ENCODE measurements around the gene PFKFB4. TPM values are rescaled to one million over a fixed set of nuclear protein-coding genes. Genes with fewer than 3 reads are reported as not detected.

The PFKFB4 gene
- total RNA-seq, 1 donor from 2014 or later, result 18.2 TPM

DNA sequence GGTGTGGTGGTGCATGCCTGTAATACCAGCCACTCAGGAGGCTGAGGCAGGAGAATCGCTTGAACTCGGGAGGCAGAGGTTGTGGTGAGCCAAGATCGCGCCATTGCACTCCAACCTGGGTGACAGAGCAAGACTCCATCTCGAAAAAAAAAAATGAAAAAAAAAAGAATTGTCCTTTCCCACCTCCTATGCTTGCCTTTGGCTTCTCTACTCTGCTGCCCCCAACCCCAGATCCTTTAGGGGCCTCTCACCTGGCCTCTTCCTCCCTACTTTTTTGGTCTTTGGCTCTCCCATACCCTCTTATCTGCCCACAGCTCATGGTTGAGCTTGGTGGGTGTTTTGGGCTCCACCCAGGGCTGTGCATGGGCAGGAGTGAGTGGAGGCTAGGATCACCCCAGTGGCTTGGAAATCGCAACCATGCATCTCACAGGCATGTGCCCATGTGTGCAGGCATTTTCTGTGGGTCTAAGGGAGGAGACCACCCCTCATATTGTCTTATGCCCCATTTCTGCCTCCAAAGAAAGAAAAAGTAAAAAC lies 50.6 kb downstream of the PFKFB4 start:
- DNase-seq (ENCODE audit: low read depth), result no peak
- no peaks in the 10 kb centered on the region for H3K36me3 ChIP-seq (ENCODE audit: control insufficient read depth, insufficient read depth, low read length)
- FAIRE-seq, result no peak
- no peaks in the 10 kb centered on the region for H3K27me3 ChIP-seq (ENCODE audit: control insufficient read depth, insufficient read depth, low read length)
- TF ChIP-seq CTCF (IDR thresholded peaks at IDR 0.05; ENCODE audit: insufficient read depth, low read length, severe bottlenecking), result no peak
- no peak overlapping the region for H3K4me3 ChIP-seq (ENCODE audit: low read depth, low read length)

GRCh38 chr3:48505146-48505545 lies 51.5 kb downstream of the PFKFB4 start:
- Histone ChIP-seq H3K36me3 (ENCODE audit: control insufficient read depth, insufficient read depth, low read length) (no peaks in the 10 kb centered on the region), H3K27me3 (ENCODE audit: control insufficient read depth, insufficient read depth, low read length) (no peaks in the 10 kb centered on the region), H3K4me3 (ENCODE audit: low read depth, low read length) (no peak overlapping the region)
- TF ChIP-seq CTCF (IDR thresholded peaks at IDR 0.05; ENCODE audit: insufficient read depth, low read length, severe bottlenecking), result no peak
- DNase-seq (ENCODE audit: low read depth) (no peak), FAIRE-seq (no peak)

DNA sequence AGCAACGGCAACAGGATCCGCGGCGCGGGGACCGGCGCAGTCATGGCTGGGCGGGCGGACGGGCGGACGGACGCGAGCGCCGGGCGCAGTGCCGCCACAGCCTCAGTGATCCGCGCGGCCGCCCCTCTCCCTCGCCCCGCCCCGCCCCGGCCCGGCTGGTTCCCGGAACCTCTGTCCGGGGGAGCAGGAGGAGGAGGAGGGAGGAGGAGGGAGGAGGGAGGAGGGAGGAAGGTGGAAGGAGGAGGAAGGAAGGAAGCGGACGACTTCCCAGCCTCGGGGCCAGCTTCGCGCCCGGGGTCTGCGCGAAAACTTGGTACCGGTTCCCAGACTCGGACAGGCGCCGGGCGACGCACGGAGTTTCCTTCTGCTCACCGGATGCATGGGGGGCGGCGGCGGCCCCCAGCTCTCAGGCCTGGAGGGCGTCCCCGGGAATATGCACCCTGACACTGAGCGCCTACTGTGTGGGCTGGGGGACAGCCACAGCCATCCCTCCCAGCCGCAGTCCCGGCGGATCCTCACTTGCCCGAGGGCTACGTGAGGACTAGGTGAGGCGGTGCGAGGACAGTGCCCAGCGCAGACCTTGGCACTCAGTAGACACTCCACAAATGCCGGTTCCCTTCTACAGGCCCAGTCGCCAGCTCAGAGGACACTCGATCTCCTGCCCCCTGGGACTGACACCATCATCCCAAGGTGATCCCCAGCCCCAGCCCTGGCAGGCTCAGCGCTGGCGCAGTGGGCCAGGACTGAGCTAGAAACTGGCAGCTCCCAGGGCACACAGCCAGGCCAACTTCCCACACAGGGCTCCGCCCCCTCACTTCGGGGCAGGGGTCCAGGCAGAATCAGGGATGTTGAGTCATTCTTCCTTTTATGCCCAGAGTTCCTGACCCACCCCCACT lies 52.3 kb downstream of the PFKFB4 start, which contains the start of gene SHISA5:
Gene SHISA5, minus strand, starts transcription at position 124 of the 896 bp plus-strand sequence. Its CDS starts 80 bp downstream, at position 44.
- peak; percentile 50 for DNase-seq (ENCODE audit: low read depth)
- no peak for TF ChIP-seq CTCF (IDR thresholded peaks at IDR 0.05; ENCODE audit: insufficient read depth, low read length, severe bottlenecking)
- no peaks in the 10 kb centered on the region for H3K36me3 ChIP-seq (ENCODE audit: control insufficient read depth, insufficient read depth, low read length)
- no peak for FAIRE-seq
- H3K27me3 ChIP-seq (ENCODE audit: control insufficient read depth, insufficient read depth, low read length), result no peaks in the 10 kb centered on the region
- H3K4me3 ChIP-seq (ENCODE audit: low read depth, low read length), result peak within 1 kb of the TSS; percentile 62

- Histone ChIP-seq H3K4me3 (ENCODE audit: low read depth, low read length) (peak overlapping the region; percentile 62), H3K36me3 (ENCODE audit: control insufficient read depth, insufficient read depth, low read length) (no peaks in the 10 kb centered on the region), H3K27me3 (ENCODE audit: control insufficient read depth, insufficient read depth, low read length) (no peaks in the 10 kb centered on the region)
- TF ChIP-seq CTCF (IDR thresholded peaks at IDR 0.05; ENCODE audit: insufficient read depth, low read length, severe bottlenecking), result no peak
- peak; percentile 50 for DNase-seq (ENCODE audit: low read depth)
- no peak for FAIRE-seq
Observed at GRCh38 chr3:48503401-48504050, 53.1 kb downstream of the PFKFB4 start.

DNA sequence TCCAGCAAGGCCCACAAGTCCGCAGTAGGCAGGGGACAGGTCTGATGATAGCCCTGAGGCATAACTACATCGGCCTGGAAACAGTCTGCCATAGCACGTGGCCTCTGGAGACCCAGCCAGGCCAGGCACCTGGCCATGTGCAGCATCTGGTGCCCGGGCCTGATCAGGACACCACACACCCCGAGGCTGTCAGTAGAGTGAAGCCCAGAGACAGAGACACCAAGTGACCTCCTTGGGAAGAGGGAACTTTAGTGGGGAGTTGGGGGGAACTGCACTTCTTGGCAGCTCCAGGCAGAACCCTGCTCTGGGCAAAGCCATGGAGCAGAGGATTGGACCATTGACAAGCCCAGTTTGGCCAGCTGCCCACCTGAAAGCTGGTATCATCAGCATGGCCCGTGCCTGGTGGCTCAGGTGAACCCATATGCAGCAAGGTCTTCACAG lies 53.9 kb downstream of the PFKFB4 start:
- no peaks in the 10 kb centered on the region for H3K27me3 ChIP-seq (ENCODE audit: control insufficient read depth, insufficient read depth, low read length)
- no peak for TF ChIP-seq CTCF (IDR thresholded peaks at IDR 0.05; ENCODE audit: insufficient read depth, low read length, severe bottlenecking)
- H3K36me3 ChIP-seq (ENCODE audit: control insufficient read depth, insufficient read depth, low read length), result no peaks in the 10 kb centered on the region
- DNase-seq (ENCODE audit: low read depth) (no peak), FAIRE-seq (no peak)
- no peak overlapping the region for H3K4me3 ChIP-seq (ENCODE audit: low read depth, low read length)
